Measurements from ENCODE around the gene TP53INP2.

Gene TP53INP2

GRCh38 chr20:34709044-34709830 lies 5.1 kb downstream of the TP53INP2 start:
- peaks cover 10% of the 10 kb centered on the region; the same call in 1 of the 2 replicates for H3K4me1 ChIP-seq (ENCODE audit: low read length)
- peak overlapping the region; percentile 88 for H3K4me3 ChIP-seq (ENCODE audit: low read length)
- no peaks in the 10 kb centered on the region for H4K20me1 ChIP-seq (ENCODE audit: insufficient read depth, low read length)
- peak overlapping the region; percentile 97 for H3K4me2 ChIP-seq (ENCODE audit: low read depth, low read length)
- peak overlapping the region; percentile 77 for H3K9ac ChIP-seq (ENCODE audit: low read length)
- H2AFZ ChIP-seq (ENCODE audit: low read length) = peak overlapping the region; percentile 98
- no peaks in the 10 kb centered on the region; the same call in 1 of the 2 replicates for H3K79me2 ChIP-seq (ENCODE audit: low read length)
- H3K9me3 ChIP-seq (replicated peaks; ENCODE audit: insufficient read depth, low read length) = no peaks in the 10 kb centered on the region
- no peaks in the 10 kb centered on the region for H3K36me3 ChIP-seq (replicated peaks; ENCODE audit: insufficient read depth, low read length)
- no peak for TF ChIP-seq EZH2 (optimal IDR thresholded peaks at IDR 0.05; ENCODE audit: low read depth, low read length)
- TF ChIP-seq CTCF (IDR thresholded peaks at IDR 0.05; ENCODE audit: low read length) = no peak
- TF ChIP-seq EZH2phosphoT487 (IDR thresholded peaks at IDR 0.05; ENCODE audit: low read length) = no peak
- no peaks in the 10 kb centered on the region for H3K27me3 ChIP-seq (replicated peaks; ENCODE audit: insufficient read depth, low read length)
- peak; percentile 74 for DNase-seq
- H3K27ac ChIP-seq (ENCODE audit: low read length) = peak overlapping the region; percentile 72; the same call in 1 of the 2 replicates
- H3F3A ChIP-seq (ENCODE audit: insufficient read depth, low read length) = peaks cover 12% of the 10 kb centered on the region; the same call in 1 of the 2 replicates
- no peaks in the 10 kb centered on the region for H3K9me2 ChIP-seq (replicated peaks; ENCODE audit: insufficient read depth, low read length)

GRCh38 chr20:34709831-34710567 lies 5.9 kb downstream of the TP53INP2 start:
- Histone ChIP-seq H3K79me2 (ENCODE audit: low read length) (no peaks in the 10 kb centered on the region; the same call in 1 of the 2 replicates), H2AFZ (ENCODE audit: low read length) (peak overlapping the region; percentile 98), H3K9ac (ENCODE audit: low read length) (peak overlapping the region; percentile 77), H3K27ac (ENCODE audit: low read length) (peak overlapping the region; percentile 72; the same call in 1 of the 2 replicates), H3K4me2 (ENCODE audit: low read depth, low read length) (peak overlapping the region; percentile 97), H3F3A (ENCODE audit: insufficient read depth, low read length) (peaks cover 9% of the 10 kb centered on the region; the same call in 1 of the 2 replicates), H3K4me3 (ENCODE audit: low read length) (peak overlapping the region; percentile 88), H3K4me1 (ENCODE audit: low read length) (peaks cover 7% of the 10 kb centered on the region; the same call in 1 of the 2 replicates), H3K36me3 (replicated peaks; ENCODE audit: insufficient read depth, low read length) (no peaks in the 10 kb centered on the region), H3K9me3 (replicated peaks; ENCODE audit: insufficient read depth, low read length) (no peaks in the 10 kb centered on the region), H3K9me2 (replicated peaks; ENCODE audit: insufficient read depth, low read length) (no peaks in the 10 kb centered on the region), H4K20me1 (ENCODE audit: insufficient read depth, low read length) (no peaks in the 10 kb centered on the region), H3K27me3 (replicated peaks; ENCODE audit: insufficient read depth, low read length) (no peaks in the 10 kb centered on the region)
- peak; percentile 76 for DNase-seq
- TF ChIP-seq EZH2phosphoT487 (IDR thresholded peaks at IDR 0.05; ENCODE audit: low read length) (no peak), CTCF (IDR thresholded peaks at IDR 0.05; ENCODE audit: low read length) (peak; percentile 39)

DNA sequence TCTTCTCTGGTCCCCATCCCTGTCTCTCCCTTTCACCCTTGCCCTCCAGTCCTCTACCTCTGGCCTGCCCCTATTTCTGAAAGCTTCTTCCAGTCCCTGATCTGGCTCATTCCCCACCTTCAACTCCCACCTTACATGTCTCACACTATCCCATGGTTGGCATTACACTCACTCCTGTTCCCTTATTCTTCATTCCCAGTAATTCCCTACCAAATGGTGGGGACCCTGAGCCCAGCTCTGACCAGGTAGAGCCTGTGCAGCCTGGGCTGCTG lies 6.4 kb downstream of the TP53INP2 start:
- no peak overlapping the region for H3K27ac ChIP-seq (ENCODE audit: low read length)
- no peaks in the 10 kb centered on the region for H4K20me1 ChIP-seq (ENCODE audit: insufficient read depth, low read length)
- H2AFZ ChIP-seq (ENCODE audit: low read length) = 0 out of 2 replicates have a peak overlapping the region, but pooled peaks have one; percentile 67
- no peaks in the 10 kb centered on the region; the same call in 1 of the 2 replicates for H3K79me2 ChIP-seq (ENCODE audit: low read length)
- no peak for DNase-seq
- no peaks in the 10 kb centered on the region for H3K27me3 ChIP-seq (replicated peaks; ENCODE audit: insufficient read depth, low read length)
- H3F3A ChIP-seq (ENCODE audit: insufficient read depth, low read length) = peaks cover 9% of the 10 kb centered on the region; the same call in 1 of the 2 replicates
- peak overlapping the region; percentile 88; the same call in 1 of the 2 replicates for H3K4me3 ChIP-seq (ENCODE audit: low read length)
- peak overlapping the region; percentile 97 for H3K4me2 ChIP-seq (ENCODE audit: low read depth, low read length)
- H3K9me2 ChIP-seq (replicated peaks; ENCODE audit: insufficient read depth, low read length) = no peaks in the 10 kb centered on the region
- no peak for TF ChIP-seq CTCF (IDR thresholded peaks at IDR 0.05; ENCODE audit: low read length)
- no peak for TF ChIP-seq EZH2phosphoT487 (IDR thresholded peaks at IDR 0.05; ENCODE audit: low read length)
- TF ChIP-seq EZH2 (optimal IDR thresholded peaks at IDR 0.05; ENCODE audit: low read depth, low read length) = no peak
- H3K9ac ChIP-seq (ENCODE audit: low read length) = peak overlapping the region; percentile 63; the same call in 1 of the 2 replicates
- no peaks in the 10 kb centered on the region for H3K36me3 ChIP-seq (replicated peaks; ENCODE audit: insufficient read depth, low read length)
- H3K9me3 ChIP-seq (replicated peaks; ENCODE audit: insufficient read depth, low read length) = no peaks in the 10 kb centered on the region
- H3K4me1 ChIP-seq (ENCODE audit: low read length) = peaks cover 4% of the 10 kb centered on the region; the same call in 1 of the 2 replicates
